NOMO-1 treated with dmso at 0.1 percent for 144 hours (cell line): ENCODE data around the gene ASIC3.
A peak's percentile ranks its signal among the peaks of the same experiment; 100 is the strongest.
"Not testable (repeated sequence)": the region's sequence is repeated elsewhere in the genome, so short reads cannot be mapped to it uniquely, and the experiment has no call there.

ENCODE experiments used
- DNase-seq: peaks from one replicate; lab custom pipeline; 2025; ENCODE audit not compliant: unreplicated experiment; lab: John Stamatoyannopoulos, UW

The ASIC3 gene

DNA sequence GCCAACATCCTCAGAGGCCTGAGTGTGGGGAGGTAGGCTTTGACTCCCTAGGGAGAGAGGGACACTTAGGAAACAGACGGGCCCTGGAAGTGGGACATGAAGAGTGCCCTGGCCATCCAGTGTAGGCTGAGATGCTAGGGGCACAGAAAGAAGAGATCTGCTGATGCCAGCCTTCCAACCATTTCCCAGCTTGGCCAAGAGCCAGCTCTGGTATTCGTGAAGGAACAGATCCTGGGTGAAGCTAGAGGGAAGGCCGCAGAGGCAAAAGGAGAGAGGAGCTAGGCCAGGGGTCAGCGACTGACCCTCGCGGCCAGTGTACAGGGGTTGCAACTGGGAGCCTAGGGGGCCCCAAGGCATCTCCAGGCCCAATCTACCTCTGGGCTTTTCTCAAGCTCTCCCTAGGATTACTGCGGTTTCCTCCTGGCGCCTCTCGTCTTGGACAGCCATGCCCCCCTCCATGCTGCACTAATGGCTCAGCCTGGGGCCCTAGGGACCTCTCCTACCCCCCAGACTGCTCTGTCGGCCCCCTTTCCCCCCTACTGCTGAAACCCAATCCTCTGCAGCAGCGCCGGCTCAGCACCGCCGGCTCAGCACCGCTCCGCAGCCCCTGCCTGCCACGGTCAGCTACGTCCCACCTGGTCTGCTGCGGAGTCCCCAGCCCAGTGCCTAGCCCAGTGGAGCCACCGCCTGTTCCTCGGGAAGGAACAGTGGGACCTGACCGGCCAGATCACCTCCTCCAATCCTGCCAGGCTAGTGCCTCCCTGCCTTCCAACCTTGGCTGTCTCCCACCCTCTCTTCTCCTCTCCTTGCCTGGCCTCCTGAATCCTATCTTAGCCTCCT is at the start of gene ASIC3:
Gene ASIC3, plus strand, starts transcription at position 556 of the 840 bp plus-strand sequence. CDS start 355 bp downstream, outside the sequence.
- DNase-seq, result no peak

DNA sequence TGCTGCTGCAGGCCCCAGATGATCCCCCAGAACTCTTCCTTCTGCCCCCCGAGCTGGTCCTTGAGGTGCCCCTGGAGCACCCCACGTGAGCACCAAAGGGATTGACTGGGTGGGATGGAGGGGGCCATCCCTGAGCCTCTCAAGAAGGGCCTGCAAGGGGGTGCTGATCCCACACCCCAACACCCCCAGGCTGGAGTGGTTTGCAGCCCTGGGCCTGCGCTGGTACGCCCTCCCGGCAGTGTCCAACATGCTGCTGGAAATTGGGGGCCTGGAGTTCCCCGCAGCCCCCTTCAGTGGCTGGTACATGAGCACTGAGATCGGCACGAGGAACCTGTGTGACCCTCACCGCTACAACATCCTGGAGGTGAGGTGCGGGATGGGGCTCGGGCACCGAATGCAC is 49.3 kb upstream of the ASIC3 start:
- DNase-seq, result no peak

DNA sequence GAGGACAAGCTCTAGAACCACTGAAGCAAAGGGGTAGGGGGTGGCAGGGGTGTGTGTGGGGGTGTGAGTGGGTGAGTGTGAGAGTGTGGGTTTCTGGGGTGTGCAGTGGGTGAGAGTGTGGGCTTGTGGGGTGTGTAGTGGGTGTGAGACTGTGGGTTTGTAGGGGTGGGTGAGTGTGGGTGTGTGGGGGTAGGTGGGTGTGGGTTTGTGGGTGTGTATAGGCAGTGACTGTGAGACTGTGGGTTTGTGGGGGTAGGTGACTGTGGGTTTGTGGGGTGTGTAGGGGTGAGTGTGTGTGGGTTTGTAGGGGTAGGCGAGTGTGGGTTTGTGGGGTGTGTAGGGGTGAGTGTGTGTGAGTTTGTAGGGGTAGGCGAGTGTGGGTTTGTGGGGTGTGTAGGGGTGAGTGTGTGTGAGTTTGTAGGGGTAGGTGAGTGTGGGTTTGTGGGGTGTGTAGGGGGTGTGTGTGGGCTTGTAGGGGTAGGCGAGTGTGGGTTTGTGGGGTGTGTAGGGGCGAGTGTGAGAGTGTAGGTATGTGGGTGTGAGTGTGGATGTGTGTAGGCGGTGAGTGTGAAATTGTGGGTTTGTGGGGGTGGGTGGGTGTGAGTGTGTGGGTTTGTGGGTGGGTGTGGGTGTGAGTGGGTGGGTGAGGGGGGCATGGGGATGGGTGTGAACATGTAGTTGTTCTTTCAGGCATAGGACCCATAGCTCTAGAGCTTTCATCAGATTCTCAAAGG is 48.7 kb upstream of the ASIC3 start:
- DNase-seq, result no peak

DNA sequence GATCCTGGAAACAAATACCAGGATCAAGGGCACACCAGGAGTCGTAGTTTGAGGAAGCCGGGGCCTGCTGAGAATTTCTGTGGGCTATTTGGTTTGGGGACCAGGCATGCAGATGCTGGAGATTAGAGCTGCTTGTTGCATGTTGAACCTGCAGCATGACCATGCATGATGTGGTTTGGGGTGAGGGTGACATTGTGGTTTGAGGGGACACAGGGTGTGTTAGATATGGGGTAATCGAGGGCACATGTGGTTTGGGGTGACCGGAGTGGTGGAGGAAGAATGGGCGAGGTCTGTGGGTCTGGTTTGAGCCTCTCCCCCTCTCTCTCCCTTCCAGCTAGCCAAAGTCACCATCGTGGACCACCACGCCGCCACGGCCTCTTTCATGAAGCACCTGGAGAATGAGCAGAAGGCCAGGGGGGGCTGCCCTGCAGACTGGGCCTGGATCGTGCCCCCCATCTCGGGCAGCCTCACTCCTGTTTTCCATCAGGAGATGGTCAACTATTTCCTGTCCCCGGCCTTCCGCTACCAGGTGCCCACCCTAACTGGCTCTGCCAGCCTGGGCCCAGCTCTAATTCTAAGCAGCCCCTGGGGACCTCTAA is 47.3 kb upstream of the ASIC3 start:
- DNase-seq, result no peak

DNA sequence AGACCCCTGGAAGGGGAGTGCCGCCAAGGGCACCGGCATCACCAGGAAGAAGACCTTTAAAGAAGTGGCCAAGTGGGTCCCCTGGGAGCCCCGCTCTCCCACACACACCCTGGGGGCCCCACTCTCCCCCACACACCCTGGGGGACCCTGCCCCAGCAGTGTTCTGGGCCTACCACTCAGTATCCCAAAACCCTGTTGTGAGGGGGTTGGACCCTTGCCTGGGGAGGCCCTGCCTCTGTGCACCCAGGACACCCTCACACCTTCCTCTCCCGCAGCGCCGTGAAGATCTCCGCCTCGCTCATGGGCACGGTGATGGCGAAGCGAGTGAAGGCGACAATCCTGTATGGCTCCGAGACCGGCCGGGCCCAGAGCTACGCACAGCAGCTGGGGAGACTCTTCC is 46.8 kb upstream of the ASIC3 start:
- DNase-seq, result no peak

DNA sequence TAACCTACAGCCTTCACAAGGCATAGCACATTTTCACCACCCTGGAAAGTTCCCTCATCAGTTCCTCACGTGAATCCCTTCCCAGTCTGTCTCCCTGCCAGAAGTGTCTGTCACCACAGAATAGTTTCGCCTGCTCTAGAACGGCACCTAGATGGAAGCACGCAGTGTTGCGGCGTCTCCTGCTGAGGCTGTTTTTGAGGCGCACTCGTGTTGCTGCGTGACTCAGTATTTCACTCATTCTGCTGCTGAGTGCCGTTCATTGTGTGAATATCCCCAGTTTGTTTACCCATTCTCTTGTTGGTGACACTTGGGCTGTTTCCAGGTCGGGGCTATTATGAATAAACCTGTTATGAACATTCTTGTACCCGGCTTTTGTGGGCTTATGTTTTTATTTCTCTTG is 44.8 kb upstream of the ASIC3 start:
- DNase-seq, result no peak

DNA sequence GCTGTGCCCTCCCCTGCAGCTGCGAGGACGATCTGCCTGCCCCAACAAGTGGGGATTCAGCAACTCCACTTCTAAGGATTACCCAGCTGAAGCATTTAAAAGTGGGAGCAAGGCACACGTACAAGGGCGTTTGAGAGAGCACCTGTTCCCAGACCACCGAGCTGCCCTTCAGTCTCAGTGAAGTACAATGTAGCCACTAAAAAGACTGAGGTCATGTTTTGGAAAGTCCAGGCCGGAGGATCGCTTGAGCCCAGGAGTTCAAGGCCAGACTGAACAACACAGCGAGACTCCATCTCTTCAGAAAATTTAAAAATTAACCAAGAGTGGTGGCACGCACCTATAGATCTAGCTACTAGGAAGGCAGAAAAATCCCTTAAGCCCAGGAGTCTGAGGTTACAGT is 42.8 kb upstream of the ASIC3 start:
- DNase-seq, result no peak

DNA sequence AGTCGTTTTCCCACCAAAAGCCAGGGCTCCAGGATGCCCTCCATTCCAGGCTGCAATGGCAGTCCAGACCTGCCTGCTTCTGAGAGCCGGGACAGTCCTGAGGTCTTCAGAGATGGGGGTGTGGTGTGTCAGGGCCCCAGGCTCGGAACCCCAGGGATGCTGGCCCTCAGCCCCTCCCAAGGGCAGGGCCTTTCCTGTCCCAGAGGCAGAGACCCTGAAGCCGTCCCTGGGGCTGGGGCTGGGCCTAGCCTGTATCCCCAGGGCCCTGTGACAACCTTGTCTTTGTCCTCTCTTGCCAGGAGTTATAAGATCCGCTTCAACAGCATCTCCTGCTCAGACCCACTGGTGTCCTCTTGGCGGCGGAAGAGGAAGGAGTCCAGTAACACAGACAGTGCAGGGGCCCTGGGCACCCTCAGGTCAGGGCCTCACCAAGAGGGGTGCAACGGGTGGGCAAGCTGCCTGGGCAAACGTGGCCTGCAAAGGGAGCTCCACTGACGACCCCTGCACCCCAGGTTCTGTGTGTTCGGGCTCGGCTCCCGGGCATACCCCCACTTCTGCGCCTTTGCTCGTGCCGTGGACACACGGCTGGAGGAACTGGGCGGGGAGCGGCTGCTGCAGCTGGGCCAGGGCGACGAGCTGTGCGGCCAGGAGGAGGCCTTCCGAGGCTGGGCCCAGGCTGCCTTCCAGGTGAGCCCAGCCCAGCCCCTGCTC is 41.6 kb upstream of the ASIC3 start:
- no peak for DNase-seq

DNA sequence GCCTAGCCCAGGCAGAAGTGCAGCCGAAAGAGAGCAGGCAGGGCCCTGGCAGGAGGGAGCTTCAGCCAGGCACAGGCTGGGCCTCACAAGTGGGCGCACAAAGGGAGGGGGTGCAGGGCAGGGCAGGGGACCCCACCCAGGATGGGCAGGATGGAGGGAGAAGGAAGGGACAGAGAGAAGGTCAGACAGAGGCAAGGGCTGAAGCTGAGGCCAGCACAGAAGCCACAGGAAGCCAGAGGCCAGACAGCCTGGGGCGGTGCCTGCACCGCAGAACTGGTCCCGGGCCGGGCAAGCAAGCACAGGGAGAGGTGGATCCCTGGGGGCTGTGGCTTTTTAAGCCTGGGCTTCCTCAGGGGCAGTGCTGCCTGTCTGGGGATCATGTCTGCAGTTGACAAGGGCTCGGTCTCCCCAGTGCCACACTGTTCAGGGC is 40.8 kb upstream of the ASIC3 start:
- no peak for DNase-seq

DNA sequence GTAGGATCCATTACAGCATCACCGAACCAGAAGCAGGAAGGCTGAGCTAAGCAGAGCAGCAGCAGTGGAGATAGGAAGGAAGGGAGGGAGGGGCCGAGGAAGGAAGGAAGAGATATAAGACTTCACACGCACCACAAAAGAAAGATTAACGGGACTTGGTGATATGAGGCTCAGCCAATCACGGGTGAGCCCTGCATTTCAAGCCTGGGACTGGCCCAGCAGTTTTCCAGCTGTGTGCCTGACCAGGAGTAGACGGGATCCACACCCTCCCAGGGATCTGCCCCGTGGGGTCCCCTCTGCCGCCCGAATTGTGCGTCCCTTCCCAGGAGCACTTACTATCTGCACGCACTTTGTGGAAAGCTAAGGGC is 40.2 kb upstream of the ASIC3 start:
- no peak for DNase-seq

DNA sequence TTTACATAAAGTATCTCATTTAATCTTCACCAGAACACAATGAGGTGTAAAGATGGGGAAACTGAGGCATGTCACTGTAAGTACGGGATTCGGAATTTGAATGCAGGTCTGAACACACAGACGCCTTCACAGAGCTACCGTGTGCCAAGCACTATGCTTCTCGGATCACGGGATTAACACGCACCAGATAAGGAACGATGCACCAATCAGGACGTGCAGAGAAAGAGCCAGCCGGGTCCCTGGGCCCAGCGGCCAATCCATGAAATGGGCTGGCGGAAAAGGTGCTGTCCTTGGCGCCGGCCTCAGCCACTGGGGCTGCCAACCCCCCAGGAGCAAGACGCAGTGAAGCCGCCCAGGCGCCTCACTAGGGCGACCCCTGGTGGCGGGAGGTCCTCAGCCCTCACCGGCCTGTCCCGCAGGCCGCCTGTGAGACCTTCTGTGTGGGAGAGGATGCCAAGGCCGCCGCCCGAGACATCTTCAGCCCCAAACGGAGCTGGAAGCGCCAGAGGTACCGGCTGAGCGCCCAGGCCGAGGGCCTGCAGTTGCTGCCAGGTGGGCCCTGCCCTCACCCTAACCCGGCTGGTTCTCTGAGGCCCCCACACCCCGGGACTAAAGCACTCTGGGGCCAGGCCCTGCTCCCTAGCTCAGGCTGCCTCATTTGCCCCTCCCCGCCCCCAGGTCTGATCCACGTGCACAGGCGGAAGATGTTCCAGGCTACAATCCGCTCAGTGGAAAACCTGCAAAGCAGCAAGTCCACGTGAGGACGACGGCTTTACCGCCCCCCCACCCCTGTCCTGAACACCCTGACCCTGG is 39.6 kb upstream of the ASIC3 start:
- peak; percentile 41 for DNase-seq

DNA sequence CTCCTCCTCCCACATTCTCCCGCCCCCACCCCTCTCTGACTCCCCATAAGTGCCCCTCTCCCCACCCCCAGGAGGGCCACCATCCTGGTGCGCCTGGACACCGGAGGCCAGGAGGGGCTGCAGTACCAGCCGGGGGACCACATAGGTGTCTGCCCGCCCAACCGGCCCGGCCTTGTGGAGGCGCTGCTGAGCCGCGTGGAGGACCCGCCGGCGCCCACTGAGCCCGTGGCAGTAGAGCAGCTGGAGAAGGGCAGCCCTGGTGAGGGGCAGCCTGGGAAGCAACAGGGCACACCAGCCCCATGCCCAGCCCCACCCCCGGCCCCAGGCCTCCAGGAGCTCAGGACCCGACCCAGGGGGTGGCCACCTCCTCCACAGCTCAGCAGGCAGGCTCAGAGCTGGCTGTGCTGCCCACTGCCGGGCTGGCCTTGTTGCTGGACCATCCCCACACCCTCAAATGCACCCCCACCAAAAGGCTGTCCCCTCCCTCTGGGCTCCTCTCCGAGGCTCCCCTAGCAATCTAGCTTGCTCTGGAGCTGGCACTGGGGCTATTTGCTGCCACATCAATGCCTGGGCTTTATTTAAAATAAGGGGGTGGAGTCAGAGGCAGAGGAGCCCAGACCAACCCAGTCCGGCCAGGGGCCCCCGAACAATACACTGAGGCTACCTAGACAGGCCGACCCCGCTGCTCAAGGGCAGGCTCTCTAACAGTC is 38.8 kb upstream of the ASIC3 start:
- no peak for DNase-seq

DNA sequence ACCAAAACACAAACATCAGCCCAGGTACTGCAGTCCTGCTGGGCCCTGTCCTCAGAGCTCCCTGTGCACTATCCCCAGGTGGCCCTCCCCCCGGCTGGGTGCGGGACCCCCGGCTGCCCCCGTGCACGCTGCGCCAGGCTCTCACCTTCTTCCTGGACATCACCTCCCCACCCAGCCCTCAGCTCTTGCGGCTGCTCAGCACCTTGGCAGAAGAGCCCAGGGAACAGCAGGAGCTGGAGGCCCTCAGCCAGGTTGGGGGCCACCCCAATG is 38.4 kb upstream of the ASIC3 start:
- no peak for DNase-seq

DNA sequence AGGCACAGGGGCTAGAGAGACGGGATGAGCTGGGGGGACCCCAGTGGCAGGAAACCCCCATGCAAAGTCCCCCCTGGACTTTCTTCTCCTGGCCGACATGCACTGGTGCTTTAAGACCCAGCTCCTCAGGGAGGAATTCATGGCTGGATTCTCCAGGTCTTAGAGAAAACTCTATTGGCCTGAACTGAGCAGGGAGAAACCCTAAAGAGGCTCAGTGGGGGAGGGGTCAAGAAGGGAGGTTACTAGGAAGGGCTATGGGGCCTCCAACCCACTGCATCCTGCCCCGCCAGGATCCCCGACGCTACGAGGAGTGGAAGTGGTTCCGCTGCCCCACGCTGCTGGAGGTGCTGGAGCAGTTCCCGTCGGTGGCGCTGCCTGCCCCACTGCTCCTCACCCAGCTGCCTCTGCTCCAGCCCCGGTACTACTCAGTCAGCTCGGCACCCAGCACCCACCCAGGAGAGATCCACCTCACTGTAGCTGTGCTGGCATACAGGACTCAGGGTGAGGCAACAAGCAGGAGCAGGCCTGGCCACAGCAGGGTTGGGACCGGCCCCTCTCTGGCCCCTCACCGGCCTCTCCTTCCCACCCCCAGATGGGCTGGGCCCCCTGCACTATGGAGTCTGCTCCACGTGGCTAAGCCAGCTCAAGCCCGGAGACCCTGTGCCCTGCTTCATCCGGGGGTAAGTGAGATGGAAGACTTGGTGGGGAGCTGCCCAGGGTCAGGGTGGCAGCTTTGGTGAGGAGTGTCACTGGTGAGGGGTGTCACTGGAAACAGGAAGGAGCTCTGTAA is 37.8 kb upstream of the ASIC3 start:
- no peak for DNase-seq

DNA sequence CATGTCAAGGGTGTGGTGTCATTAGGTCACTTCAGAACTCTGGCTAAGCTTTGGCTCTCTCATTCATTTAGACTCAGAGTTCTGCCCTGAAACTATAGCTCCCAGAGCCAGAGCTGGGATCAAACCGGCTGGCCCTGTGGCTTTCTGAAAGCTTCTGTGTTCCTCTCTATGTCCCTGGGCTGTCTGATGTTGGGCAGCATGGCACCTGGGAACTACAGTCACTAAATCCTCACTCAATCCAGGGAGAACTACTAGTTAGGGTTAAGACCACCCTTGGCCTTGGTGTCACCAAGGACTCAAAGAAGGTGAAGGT is 37.3 kb upstream of the ASIC3 start:
- DNase-seq, result no peak

DNA sequence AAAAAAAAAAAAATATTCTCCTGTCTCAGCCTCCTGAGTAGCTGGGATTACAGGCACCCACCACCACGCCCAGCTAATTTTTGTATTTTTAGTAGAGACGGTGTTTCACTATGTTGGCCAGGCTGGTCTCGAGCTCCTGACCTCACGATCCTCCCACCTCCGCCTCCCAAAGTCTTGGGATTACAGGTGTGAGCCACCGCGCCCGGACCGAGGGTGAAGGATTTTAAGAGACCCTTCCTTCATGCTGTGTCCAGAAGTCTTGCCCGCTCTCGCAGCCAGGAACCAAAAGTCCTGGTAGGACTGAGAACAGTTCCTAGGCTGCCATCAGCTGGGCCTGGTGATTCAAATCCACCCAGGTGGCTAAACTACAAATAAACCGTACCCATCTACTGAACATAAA is 36.7 kb upstream of the ASIC3 start:
- DNase-seq, result not testable (repeated sequence)

DNA sequence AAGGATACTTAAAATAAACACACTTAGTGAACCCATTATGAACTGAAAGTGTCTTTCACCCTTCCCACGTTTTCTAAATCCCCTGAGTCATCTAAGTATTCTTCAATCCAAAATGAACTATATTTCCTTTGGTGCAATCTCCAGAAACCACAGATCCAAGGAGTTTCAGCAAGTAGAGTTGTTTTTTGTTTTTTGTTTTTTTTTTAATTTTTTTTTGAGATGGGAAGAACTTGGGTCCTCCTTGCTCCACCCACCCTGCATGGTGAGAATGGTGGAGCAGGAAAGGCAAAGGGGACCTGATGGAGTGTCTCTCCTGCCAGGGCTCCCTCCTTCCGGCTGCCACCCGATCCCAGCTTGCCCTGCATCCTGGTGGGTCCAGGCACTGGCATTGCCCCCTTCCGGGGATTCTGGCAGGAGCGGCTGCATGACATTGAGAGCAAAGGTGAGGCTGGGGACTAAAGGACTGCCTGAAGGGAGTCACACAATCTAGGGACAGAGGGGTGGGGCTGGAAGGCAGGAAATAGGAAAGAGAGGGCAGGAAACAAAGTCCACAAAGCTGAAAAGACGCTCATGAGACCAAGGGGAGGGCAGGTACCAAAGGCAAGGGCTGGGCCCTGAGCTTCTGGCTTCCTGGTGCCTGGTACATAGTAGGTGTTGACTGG is 36.2 kb upstream of the ASIC3 start:
- DNase-seq, result no peak

DNA sequence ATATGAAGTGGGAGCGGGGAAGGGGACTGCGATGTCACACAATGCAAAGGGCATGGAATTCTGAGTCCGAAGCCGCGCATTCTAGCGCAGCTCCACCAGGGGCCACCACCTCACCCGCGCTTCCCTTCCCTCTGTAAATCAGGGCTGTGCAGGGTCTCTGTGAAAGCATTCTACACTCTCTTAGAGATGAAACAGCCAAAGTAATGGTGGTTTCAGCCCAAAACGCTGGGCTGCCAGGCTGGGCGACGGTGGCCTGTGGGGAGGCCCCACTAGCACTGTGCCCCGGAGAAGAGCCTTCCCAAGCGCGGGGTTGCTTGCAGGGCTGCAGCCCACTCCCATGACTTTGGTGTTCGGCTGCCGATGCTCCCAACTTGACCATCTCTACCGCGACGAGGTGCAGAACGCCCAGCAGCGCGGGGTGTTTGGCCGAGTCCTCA is 35.4 kb upstream of the ASIC3 start:
- DNase-seq, result no peak

DNA sequence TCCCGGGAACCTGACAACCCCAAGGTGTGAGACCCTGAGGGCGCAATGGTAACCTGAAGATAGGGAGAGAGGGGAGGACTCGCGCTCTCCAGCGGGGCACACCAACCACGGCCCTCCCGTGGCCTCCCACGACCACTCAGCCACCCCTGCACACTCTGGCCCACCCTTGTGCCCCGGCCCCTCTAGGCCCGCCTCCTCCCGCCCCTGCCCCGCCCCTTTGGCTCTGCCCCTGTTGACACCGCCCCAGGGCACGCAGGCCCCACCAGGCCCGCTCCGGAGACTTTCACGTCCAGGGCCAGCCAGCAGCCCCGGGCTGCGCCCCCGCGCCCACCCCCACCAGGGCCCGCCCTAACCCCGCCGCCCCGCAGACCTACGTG is 35.0 kb upstream of the ASIC3 start:
- DNase-seq, result no peak
